Measurements from ENCODE around the gene KRT85.

Gene KRT85

DNA sequence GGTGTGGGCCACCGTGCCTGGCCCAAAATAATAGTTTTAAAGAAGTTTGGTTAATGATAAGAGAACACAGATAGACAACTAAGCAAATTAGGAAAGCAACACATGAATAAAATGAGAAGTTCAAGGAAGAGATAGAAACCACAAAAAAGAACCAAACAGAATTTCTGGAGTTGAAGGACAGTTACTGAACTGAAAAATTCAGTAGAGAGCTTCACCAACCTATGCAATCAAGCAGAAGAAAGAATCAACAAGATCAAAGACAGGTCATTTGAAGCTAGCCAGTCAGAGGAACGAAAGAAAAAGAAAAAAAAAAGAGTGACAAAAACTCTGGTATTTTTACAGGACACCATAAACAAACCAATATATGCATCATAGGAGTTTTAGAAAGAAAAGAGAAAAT lies 30.6 kb downstream of the KRT85 start:
- Mint-ChIP-seq H3K27me3 (ENCODE audit: low read depth, poor library complexity) (peaks cover 13% of the 10 kb centered on the region), H3K27ac (no peak overlapping the region), H3K9me3 (peaks cover 18% of the 10 kb centered on the region), H3K36me3 (ENCODE audit: low read depth) (no peaks in the 10 kb centered on the region), H3K4me3 (no peak overlapping the region), H3K4me1 (no peaks in the 10 kb centered on the region)
- TF ChIP-seq, protein P1, sequence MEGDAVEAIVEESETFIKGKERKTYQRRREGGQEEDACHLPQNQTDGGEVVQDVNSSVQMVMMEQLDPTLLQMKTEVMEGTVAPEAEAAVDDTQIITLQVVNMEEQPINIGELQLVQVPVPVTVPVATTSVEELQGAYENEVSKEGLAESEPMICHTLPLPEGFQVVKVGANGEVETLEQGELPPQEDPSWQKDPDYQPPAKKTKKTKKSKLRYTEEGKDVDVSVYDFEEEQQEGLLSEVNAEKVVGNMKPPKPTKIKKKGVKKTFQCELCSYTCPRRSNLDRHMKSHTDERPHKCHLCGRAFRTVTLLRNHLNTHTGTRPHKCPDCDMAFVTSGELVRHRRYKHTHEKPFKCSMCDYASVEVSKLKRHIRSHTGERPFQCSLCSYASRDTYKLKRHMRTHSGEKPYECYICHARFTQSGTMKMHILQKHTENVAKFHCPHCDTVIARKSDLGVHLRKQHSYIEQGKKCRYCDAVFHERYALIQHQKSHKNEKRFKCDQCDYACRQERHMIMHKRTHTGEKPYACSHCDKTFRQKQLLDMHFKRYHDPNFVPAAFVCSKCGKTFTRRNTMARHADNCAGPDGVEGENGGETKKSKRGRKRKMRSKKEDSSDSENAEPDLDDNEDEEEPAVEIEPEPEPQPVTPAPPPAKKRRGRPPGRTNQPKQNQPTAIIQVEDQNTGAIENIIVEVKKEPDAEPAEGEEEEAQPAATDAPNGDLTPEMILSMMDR (IDR thresholded peaks at IDR 0.05) = no peak
- DNase-seq = no peak

- no peak overlapping the region for H3K4me3 Mint-ChIP-seq
- H3K36me3 Mint-ChIP-seq (ENCODE audit: low read depth) = no peaks in the 10 kb centered on the region
- H3K27me3 Mint-ChIP-seq (ENCODE audit: low read depth, poor library complexity) = peaks cover 9% of the 10 kb centered on the region
- H3K4me1 Mint-ChIP-seq = no peaks in the 10 kb centered on the region
- TF ChIP-seq, protein P1 (IDR thresholded peaks at IDR 0.05) = no peak
- no peak for DNase-seq
- no peak overlapping the region for H3K27ac Mint-ChIP-seq
- peaks cover 18% of the 10 kb centered on the region for H3K9me3 Mint-ChIP-seq
Observed at GRCh38 chr12:52335598-52336262, 31.6 kb downstream of the KRT85 start.

GRCh38 chr12:52334185-52334584 lies 33.1 kb downstream of the KRT85 start:
- peaks cover 18% of the 10 kb centered on the region for H3K9me3 Mint-ChIP-seq
- no peak overlapping the region for H3K4me3 Mint-ChIP-seq
- TF ChIP-seq, protein P1 (IDR thresholded peaks at IDR 0.05) = no peak
- H3K4me1 Mint-ChIP-seq = no peaks in the 10 kb centered on the region
- H3K27ac Mint-ChIP-seq = no peak overlapping the region
- H3K36me3 Mint-ChIP-seq (ENCODE audit: low read depth) = no peaks in the 10 kb centered on the region
- no peak for DNase-seq
- H3K27me3 Mint-ChIP-seq (ENCODE audit: low read depth, poor library complexity) = peaks cover 9% of the 10 kb centered on the region

DNA sequence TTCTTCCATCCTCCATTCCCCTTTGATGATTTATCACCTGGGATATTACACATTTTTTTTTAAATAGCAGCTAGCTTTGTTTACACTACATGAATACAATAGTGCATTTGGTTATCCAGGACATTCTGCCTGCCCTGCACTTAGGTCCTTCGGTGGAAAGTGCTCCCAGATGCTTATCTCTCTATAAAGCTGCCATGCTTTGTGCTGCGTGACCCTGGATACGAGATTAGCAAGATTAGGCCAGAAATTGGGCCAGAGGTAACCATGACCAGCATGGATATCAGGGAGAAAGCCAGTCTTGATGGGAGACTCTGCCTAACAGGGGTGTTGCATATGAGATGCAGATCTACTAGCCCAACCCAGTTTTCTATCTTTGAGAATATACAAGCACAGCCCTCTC lies 34.0 kb downstream of the KRT85 start:
- no peak overlapping the region for H3K27ac Mint-ChIP-seq
- DNase-seq = no peak
- no peaks in the 10 kb centered on the region for H3K4me1 Mint-ChIP-seq
- H3K9me3 Mint-ChIP-seq = peaks cover 18% of the 10 kb centered on the region
- no peaks in the 10 kb centered on the region for H3K36me3 Mint-ChIP-seq (ENCODE audit: low read depth)
- TF ChIP-seq, protein P1 (IDR thresholded peaks at IDR 0.05) = no peak
- H3K4me3 Mint-ChIP-seq = no peak overlapping the region
- H3K27me3 Mint-ChIP-seq (ENCODE audit: low read depth, poor library complexity) = peaks cover 9% of the 10 kb centered on the region

DNA sequence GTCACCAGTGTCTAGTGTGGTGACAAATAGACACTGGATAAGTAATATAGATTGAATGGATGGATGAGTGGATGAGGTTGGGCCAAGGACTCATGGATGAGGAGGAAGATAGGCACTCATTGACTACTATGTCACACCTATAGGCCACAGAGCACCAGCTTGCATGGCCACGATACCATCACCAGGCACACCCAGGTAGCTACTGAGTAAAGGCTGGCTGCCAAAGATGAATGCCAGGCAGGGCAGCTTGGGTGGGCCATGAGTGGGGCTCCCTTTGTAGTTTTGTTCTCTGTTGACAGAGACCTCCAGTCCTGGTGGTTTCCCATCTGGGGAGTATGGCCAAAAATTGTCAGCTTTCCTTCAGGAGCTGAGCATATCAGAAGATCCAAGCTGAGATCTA lies 34.9 kb downstream of the KRT85 start:
- H3K27me3 Mint-ChIP-seq (ENCODE audit: low read depth, poor library complexity) = peaks cover 10% of the 10 kb centered on the region
- no peaks in the 10 kb centered on the region for H3K36me3 Mint-ChIP-seq (ENCODE audit: low read depth)
- no peak overlapping the region for H3K27ac Mint-ChIP-seq
- H3K9me3 Mint-ChIP-seq = peaks cover 18% of the 10 kb centered on the region
- H3K4me3 Mint-ChIP-seq = no peak overlapping the region
- no peaks in the 10 kb centered on the region for H3K4me1 Mint-ChIP-seq
- TF ChIP-seq, protein P1 (IDR thresholded peaks at IDR 0.05) = no peak
- DNase-seq = no peak

- H3K27ac Mint-ChIP-seq = no peak overlapping the region
- DNase-seq = no peak
- peaks cover 13% of the 10 kb centered on the region for H3K27me3 Mint-ChIP-seq (ENCODE audit: low read depth, poor library complexity)
- no peaks in the 10 kb centered on the region for H3K4me1 Mint-ChIP-seq
- no peaks in the 10 kb centered on the region for H3K36me3 Mint-ChIP-seq (ENCODE audit: low read depth)
- H3K4me3 Mint-ChIP-seq = no peak overlapping the region
- peaks cover 14% of the 10 kb centered on the region for H3K9me3 Mint-ChIP-seq
- TF ChIP-seq, protein P1 (IDR thresholded peaks at IDR 0.05) = no peak
Observed at GRCh38 chr12:52331833-52332232, 35.4 kb downstream of the KRT85 start.
